ENCODE results near the gene PKD2L2.

Gene PKD2L2

DNA sequence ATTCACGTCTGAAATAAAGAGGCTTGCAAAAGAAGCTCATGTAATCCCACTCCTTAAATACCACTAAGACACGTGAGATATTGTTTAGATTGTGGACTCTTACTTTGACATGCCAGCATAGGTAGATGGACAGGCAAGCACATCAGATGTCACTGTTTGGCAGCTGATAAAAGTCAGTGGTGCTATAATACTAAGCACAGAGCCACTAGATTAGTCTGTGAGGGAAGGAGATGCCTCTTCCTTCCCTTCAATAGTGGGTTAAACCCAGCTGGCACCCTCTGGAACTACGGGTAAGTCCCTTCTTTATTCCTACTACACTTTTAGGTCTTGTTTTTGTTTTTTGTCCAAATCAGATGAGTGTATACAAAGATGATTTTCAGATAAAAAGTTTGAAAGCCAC is 21.6 kb upstream of the PKD2L2 start, which contains the start of gene MYOT:
MYOT (plus strand) TSS at position 197 of the 400 bp plus-strand sequence. CDS start 2,792 bp downstream, outside the sequence.
- DNase-seq (ENCODE audit: low read depth) = no peak
- TF ChIP-seq CTCF (conservative IDR thresholded peaks at IDR 0.05; ENCODE audit: control insufficient read depth, insufficient read depth, low read depth, low read length) = no peak

DNA sequence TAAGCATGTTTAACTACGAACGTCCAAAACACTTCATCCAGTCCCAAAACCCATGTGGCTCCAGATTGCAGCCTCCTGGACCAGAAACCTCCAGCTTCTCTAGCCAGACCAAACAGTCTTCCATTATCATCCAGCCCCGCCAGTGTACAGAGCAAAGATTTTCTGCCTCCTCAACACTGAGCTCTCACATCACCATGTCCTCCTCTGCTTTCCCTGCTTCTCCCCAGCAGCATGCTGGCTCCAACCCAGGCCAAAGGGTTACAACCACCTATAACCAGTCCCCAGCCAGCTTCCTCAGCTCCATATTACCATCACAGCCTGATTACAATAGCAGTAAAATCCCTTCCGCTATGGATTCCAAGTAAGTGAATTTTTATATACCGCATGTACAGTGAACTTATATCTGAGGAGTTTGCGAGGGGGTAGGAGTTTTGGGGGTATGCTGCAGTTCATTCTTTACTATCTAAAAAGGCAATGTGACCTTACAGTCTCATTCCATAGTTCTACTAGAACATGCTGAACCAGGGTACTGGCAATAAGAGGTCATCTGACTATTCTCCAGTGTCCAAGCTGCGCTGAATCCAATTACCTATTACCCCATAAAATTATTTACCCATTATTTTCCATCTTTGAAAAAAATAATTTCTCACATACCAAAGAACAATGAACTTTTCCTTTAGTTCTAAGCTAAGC is 18.5 kb upstream of the PKD2L2 start:
- no peak for DNase-seq (ENCODE audit: low read depth)
- H3K4me3 ChIP-seq (ENCODE audit: control insufficient read depth, low read depth, low read length) = no peak overlapping the region
- no peak for TF ChIP-seq CTCF (conservative IDR thresholded peaks at IDR 0.05; ENCODE audit: control insufficient read depth, insufficient read depth, low read depth, low read length)

More for the DNA sequence above, 21.6 kb upstream of the PKD2L2 start, which contains the start of gene MYOT:
- no peak within 1 kb of the TSS for H3K4me3 ChIP-seq (ENCODE audit: control insufficient read depth, low read depth, low read length)

- no peak for TF ChIP-seq CTCF (conservative IDR thresholded peaks at IDR 0.05; ENCODE audit: control insufficient read depth, insufficient read depth, low read depth, low read length)
- no peak for DNase-seq (ENCODE audit: low read depth)
- H3K4me3 ChIP-seq (ENCODE audit: control insufficient read depth, low read depth, low read length) = no peak overlapping the region
Measured at GRCh38 chr5:137871571-137871970, 17.7 kb upstream of the PKD2L2 start.

DNA sequence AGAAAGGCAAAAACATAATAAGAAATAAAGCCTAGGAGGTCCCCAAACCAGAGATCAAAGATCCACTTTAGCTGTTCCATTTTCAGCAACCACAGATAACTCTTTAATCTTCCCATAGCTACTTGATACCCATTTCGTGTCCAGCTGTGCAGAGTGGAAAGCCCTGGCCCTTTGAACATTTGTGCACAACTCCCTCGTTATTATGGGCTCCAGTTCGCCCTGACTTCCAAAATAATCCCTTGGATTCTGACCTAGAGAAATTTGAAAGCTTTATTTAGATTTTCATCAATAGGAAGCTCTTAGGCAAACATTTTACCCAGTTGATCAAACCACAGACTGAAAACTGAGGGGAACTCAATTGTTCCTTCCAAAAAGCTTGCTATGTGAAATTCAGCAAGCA is 16.8 kb upstream of the PKD2L2 start:
- H3K4me3 ChIP-seq (ENCODE audit: control insufficient read depth, low read depth, low read length) = no peak overlapping the region
- TF ChIP-seq CTCF (conservative IDR thresholded peaks at IDR 0.05; ENCODE audit: control insufficient read depth, insufficient read depth, low read depth, low read length) = no peak
- no peak for DNase-seq (ENCODE audit: low read depth)

GRCh38 chr5:137876101-137876500 is 13.2 kb upstream of the PKD2L2 start:
- no peak for TF ChIP-seq CTCF (conservative IDR thresholded peaks at IDR 0.05; ENCODE audit: control insufficient read depth, insufficient read depth, low read depth, low read length)
- no peak overlapping the region for H3K4me3 ChIP-seq (ENCODE audit: control insufficient read depth, low read depth, low read length)
- DNase-seq (ENCODE audit: low read depth) = no peak

DNA sequence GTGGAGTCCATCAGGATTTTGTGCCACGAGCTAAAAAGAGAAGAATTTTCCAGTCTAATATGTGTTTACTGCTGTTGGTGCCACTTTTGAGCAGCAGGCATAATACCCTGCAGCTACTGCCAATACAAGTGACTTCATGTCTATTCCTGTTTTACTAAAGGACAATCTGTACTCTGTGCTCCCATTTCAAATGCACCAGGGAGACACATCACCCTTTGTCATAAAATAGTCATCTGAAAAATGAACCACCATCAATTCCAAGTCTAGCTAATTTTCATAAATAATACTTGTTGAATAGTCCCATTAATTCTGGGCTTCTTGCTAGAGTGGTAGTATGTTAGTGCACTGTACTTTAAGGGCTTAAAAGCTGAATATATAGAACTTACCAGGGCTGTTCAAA is 8.9 kb upstream of the PKD2L2 start:
- DNase-seq (ENCODE audit: low read depth) = peak; percentile 40
- no peak overlapping the region for H3K4me3 ChIP-seq (ENCODE audit: control insufficient read depth, low read depth, low read length)
- no peak for TF ChIP-seq CTCF (conservative IDR thresholded peaks at IDR 0.05; ENCODE audit: control insufficient read depth, insufficient read depth, low read depth, low read length)
